Stimulated activated CD4-positive, alpha-beta T cell treated with anti-CD3 and anti-CD28 coated beads, Interleukin-12 subunit alpha, Interleukin-12 subunit beta, amount 100 ng/mL, for 48 hours (primary cell): Measurements from ENCODE around the gene RANBP10.

ENCODE experiments used
- DNase-seq, 3 donors: peaks; one replicate each; pipeline ENCODE4 v3.0.0-alpha.2; 2020; ENCODE audit warnings: low read depth in 2 of 3, low spot score in 1 of 3

RANBP10 gene

GRCh38 chr16:67679935-67680897, 126.1 kb downstream of the RANBP10 start:
- DNase-seq: no peak

GRCh38 chr16:67678354-67679023, 127.9 kb downstream of the RANBP10 start:
- DNase-seq: no peak

- no peak for DNase-seq
These were observed 128.6 kb downstream of the RANBP10 start for GRCh38 chr16:67677712-67678111.

GRCh38 chr16:67676939-67677338, 129.4 kb downstream of the RANBP10 start:
- no peak for DNase-seq

- DNase-seq: no peak
These were observed 129.8 kb downstream of the RANBP10 start for GRCh38 chr16:67676516-67676915.

- no peak for DNase-seq
These were observed 130.4 kb downstream of the RANBP10 start for GRCh38 chr16:67675999-67676398.

- no peak for DNase-seq
These were observed 130.8 kb downstream of the RANBP10 start for GRCh38 chr16:67675579-67675935.

- DNase-seq: no peak
These were observed 131.3 kb downstream of the RANBP10 start for GRCh38 chr16:67674851-67675578.

GRCh38 chr16:67673712-67674580, 132.4 kb downstream of the RANBP10 start:
- no peak for DNase-seq
